HepG2 (cell line): ENCODE measurements around the gene UBE2S. TPM values are rescaled to one million over a fixed set of nuclear protein-coding genes. Genes with fewer than 3 reads are reported as not detected.
"Not testable (repeated sequence)": the region's sequence is repeated elsewhere in the genome, so short reads cannot be mapped to it uniquely, and the experiment has no call there.

Source experiments
- ATAC-seq: fragments of 200-7000 bp; cut with Tn5 transposase; 3 replicates; pipeline ENCODE4 v1.9.1; 2020; ENCODE audit warnings: mild to moderate bottlenecking, moderate library complexity
- BruUV-seq: library from RNA; stranded (reverse); fragments of 400-500 nt; replicated peaks from 2 replicates; lab custom pipeline; 2021; lab: Mats Ljungman, UMichigan
- CTCF ChIA-PET: fragments of 300-600 bp; formaldehyde crosslinking; extraction: SDS; loops from one replicate; lab custom pipeline; 2021; ENCODE audit warnings: low total read pairs, inconsistent platforms, low intra/inter-chr PET ratio; lab: Yijun Ruan, JAX
- POLR2A ChIA-PET: fragments of 350-600 bp; sonication (Branson Sonifier 250); formaldehyde crosslinking; loops from one replicate; lab custom pipeline; 2020; ENCODE audit warnings: antibody characterized with exemption, inconsistent platforms; lab: Yijun Ruan, JAX
- DNase-seq: peaks from one replicate; pipeline ENCODE4 v3.0.0-alpha.2; 2015; ENCODE audit warnings: low spot score
- FAIRE-seq: peaks from 3 replicates; lab custom pipeline; 2011; peaks lifted over from hg19 to GRCh38; lab: Jason Lieb, UNC
- H2AFZ ChIP-seq: one replicate; pipeline ENCODE4 v1.6.1; 2011; ENCODE audit warnings: low read length, inconsistent platforms
- H3K27ac ChIP-seq: fragments of 300-600 bp; 3 replicates; pipeline ENCODE4 v1.8.0; 2011; ENCODE audit warnings: mixed run types, mild to moderate bottlenecking, mixed read lengths, low read length, inconsistent platforms; ENCODE audit not compliant: insufficient read depth; ENCODE audit errors: extremely low read length
- H3K27me3 ChIP-seq, 2 experiments: fragments of 200-600 bp in 1 of 2; 2 replicates in 1 of 2; 3 replicates in 1 of 2; pipeline versions ENCODE4 v1.6.0 to v1.8.0; 2011; ENCODE audit warnings: low read length in 2 of 2, mild to moderate bottlenecking in 2 of 2, moderate library complexity in 2 of 2, inconsistent platforms in 1 of 2; ENCODE audit not compliant: insufficient read depth in 2 of 2, control insufficient read depth in 1 of 2
- H3K36me3 ChIP-seq, 2 experiments: fragments of 200-600 bp in 1 of 2; replicated peaks in 1 of 2; 2 replicates in 1 of 2; 3 replicates in 1 of 2; pipeline versions ENCODE4 v1.5.1 to v1.8.0; 2011; ENCODE audit warnings: low read length in 2 of 2, inconsistent platforms in 1 of 2; ENCODE audit not compliant: insufficient read depth in 2 of 2, control insufficient read depth in 1 of 2
- H3K4me1 ChIP-seq: 2 replicates; pipeline ENCODE4 v1.5.1; 2012; ENCODE audit warnings: low read length, inconsistent platforms; ENCODE audit not compliant: insufficient read depth
- H3K4me2 ChIP-seq: 2 replicates; pipeline ENCODE4 v1.6.0; 2011; ENCODE audit warnings: low read depth, low read length, inconsistent platforms
- H3K4me3 ChIP-seq, 3 experiments: fragments of 200-600 bp in 1 of 3; sonication (generic), shearing (Covaris generic) in 1 of 3; replicated peaks in 1 of 3; 2 replicates each; pipeline ENCODE4 v1.5.1; 2011 to 2016; ENCODE audit warnings: low read length in 3 of 3, inconsistent platforms in 2 of 3, low read depth in 2 of 3, mild to moderate bottlenecking in 2 of 3, control low read depth in 1 of 3, mixed read lengths in 1 of 3; ENCODE audit not compliant: insufficient read depth in 1 of 3
- H3K79me2 ChIP-seq: one replicate; pipeline ENCODE4 v1.6.1; 2011; ENCODE audit warnings: low read length, inconsistent platforms; ENCODE audit not compliant: insufficient read depth
- H3K9ac ChIP-seq: 2 replicates; pipeline ENCODE4 v1.6.0; 2011; ENCODE audit warnings: mild to moderate bottlenecking, low read depth, low read length, inconsistent platforms; ENCODE audit not compliant: insufficient read depth
- H3K9me3 ChIP-seq: 2 replicates; pipeline ENCODE4 v1.5.1; 2012; ENCODE audit warnings: mild to moderate bottlenecking, low read length
- H4K20me1 ChIP-seq: 2 replicates; pipeline ENCODE4 v1.6.0; 2011; ENCODE audit warnings: inconsistent platforms, mild to moderate bottlenecking, low read length, moderate library complexity; ENCODE audit not compliant: insufficient read depth
- AGO2 ChIP-seq: fragments of 200-400 bp; formaldehyde crosslinking; optimal IDR thresholded peaks from 2 replicates; pipeline ENCODE3; 2017; ENCODE audit warnings: mild to moderate bottlenecking, low read depth, low read length, moderate library complexity
- HCFC1 ChIP-seq: fragments of 150-350 bp; IDR thresholded peaks from 2 replicates; pipeline ENCODE4 v1.6.1; 2014; ENCODE audit warnings: low read depth, low read length
- RBFOX2 ChIP-seq: fragments of 200-400 bp; formaldehyde crosslinking; IDR thresholded peaks from 2 replicates; pipeline ENCODE4 v1.6.1; 2017; ENCODE audit warnings: low read depth, mild to moderate bottlenecking, low read length
- WGBS: methylation state at CpG from one replicate; pipeline ENCODE4 v1.1.6; 2017; ENCODE audit warnings: low lambda C conversion rate; 5-methylcytosine and 5-hydroxymethylcytosine counted together
- in situ Hi-C: cut with HindIII; loops from 2 replicates; pipeline ENCODE4 v1.10.0; 2017; ENCODE audit warnings: low pct_unique_long_range_greater_than_20kb; ENCODE audit not compliant: extremely low pct_ligation_motif_present
- intact Hi-C: fragments of 100-400 bp; cut with micrococcal nuclease; formaldehyde crosslinking; loops from one replicate; pipeline ENCODE4 v1.10.0; 2022; ENCODE audit not compliant: unreplicated experiment
- polyA plus RNA-seq, 8 experiments: library from polyadenylated mRNA; depleted of rRNA in 3 of 8; stranded (reverse) in 7 of 8; unstranded in 1 of 8; fragments of >200 nt; fragmentation: Illumina TruSeq in 4 of 8; extraction: Trizol in 4 of 8; gene quantifications; 2 replicates each; pipeline versions ENCODE4 v1.2.1 to v1.2.3, GENCODE V29; 2011 to 2016; ENCODE audit warnings: low read depth in 4 of 8, missing spikeins in 1 of 8, mixed read lengths in 1 of 8; ENCODE audit not compliant: insufficient read depth in 1 of 8
- total RNA-seq, 5 experiments: library from RNA; depleted of rRNA; stranded (reverse); fragments of >200 nt; fragmentation: Illumina TruSeq; extraction: Trizol; gene quantifications; 2 replicates each; pipeline ENCODE4 v1.2.3, GENCODE V29; 2016; ENCODE audit warnings: low read depth in 1 of 5

Gene UBE2S
- total and polyA plus RNA-seq, 2 of the 13 experiments (the other 11 are each of a cell fraction or from before 2014, with no cell fraction given): 32.2 to 39.3 TPM

DNA sequence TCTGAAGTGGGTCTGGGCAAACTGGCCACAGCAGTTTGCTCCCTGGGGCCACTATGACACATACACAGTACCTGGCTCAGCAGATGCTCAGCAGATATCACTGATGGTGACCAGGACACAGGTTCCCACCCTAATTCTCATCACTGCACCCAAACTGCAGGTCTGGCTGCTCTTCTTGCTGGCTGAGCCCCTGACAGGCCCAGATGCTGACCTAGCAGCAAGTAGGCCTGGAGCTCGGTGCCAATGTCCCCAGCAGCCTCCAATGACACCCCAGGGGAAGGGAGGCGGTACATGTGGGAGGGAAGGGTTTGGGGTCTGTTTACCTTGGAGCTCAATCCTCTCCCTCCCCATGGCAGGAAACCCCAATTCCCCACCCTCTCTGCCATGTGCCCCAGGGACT is 5.1 kb downstream of the UBE2S start:
- CTCF ChIA-PET: no interaction called here

DNA sequence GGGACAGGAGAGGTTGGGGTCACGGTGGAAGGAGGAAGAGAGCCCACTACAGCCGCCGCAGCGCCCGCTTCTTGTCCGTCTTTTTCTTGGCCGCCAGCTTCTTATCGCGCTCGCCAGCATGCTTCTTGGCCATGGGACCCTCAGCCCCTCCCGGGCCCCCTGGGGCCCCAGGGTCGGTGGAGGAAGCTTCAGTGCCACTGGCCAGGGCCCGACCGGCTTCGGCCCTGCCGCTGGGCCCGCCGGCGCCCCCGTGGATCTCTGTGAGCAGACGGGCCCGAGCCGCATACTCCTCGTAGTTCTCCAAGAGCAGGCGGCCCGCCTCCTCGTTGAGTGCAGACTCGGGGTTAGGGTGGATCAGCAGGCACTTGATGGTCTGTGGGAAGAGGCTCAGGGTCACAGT is 6.2 kb downstream of the UBE2S start:
- H3K27ac ChIP-seq, BruUV-seq, POLR2A ChIA-PET, in situ Hi-C loops, H4K20me1 ChIP-seq, H3K4me3 ChIP-seq, ATAC-seq, DNase-seq, H3K9me3 ChIP-seq, FAIRE-seq, H3K27me3 ChIP-seq, H3K9ac ChIP-seq, H3K4me2 ChIP-seq, CTCF ChIA-PET, H2AFZ ChIP-seq, intact Hi-C loops: not testable (repeated sequence)
- WGBS: 96% methylated on average over 14 of the region's 28 CpGs
- Histone ChIP-seq H3K79me2 (peaks cover 10% of the 10 kb centered on the region), H3K4me1 (peaks cover 11% of the 10 kb centered on the region), H3K36me3 (peaks cover 9 to 26% of the 10 kb centered on the region in 2 experiments; a peak in 4 of 5 replicates)
- TF ChIP-seq AGO2 (peak; percentile 39), RBFOX2 (0 out of 2 replicates have a peak, but pooled peaks have one; percentile 43)

More for the DNA sequence above, 5.1 kb downstream of the UBE2S start:
- in situ Hi-C loops: no loop called here
- H2AFZ ChIP-seq: no peak overlapping the region
- no TSS peak for BruUV-seq
- DNase-seq (no peak), ATAC-seq (no peak), FAIRE-seq (no peak)
- TF ChIP-seq HCFC1 (no peak), RBFOX2 (0 out of 2 replicates have a peak, but pooled peaks have one; percentile 24)
- no peak overlapping the region for H3K27ac ChIP-seq
- H4K20me1 ChIP-seq: no peaks in the 10 kb centered on the region
- H3K9me3 ChIP-seq: no peaks in the 10 kb centered on the region
- peaks cover 16% of the 10 kb centered on the region for H3K4me1 ChIP-seq
- POLR2A ChIA-PET: no interaction called here
- WGBS: 89% methylated on average over 1 of the region's 2 CpGs
- intact Hi-C loops: no loop called here
- no peak overlapping the region for H3K4me3 ChIP-seq
- peaks cover 16% of the 10 kb centered on the region for H3K79me2 ChIP-seq
- H3K27me3 ChIP-seq: no peaks in the 10 kb centered on the region
- no peak overlapping the region for H3K4me2 ChIP-seq
- H3K9ac ChIP-seq: no peak overlapping the region
- peaks cover 9 to 26% of the 10 kb centered on the region in 2 experiments; a peak in 4 of 5 replicates for H3K36me3 ChIP-seq
